ENCODE measurements around the gene THNSL1.
"Not testable (repeated sequence)": the region's sequence is repeated elsewhere in the genome, so short reads cannot be mapped to it uniquely, and the experiment has no call there.

Gene THNSL1

GRCh38 chr10:24995072-24995471, 21.3 kb upstream of the THNSL1 start:
- no peak for DNase-seq (ENCODE audit: low read depth)

DNA sequence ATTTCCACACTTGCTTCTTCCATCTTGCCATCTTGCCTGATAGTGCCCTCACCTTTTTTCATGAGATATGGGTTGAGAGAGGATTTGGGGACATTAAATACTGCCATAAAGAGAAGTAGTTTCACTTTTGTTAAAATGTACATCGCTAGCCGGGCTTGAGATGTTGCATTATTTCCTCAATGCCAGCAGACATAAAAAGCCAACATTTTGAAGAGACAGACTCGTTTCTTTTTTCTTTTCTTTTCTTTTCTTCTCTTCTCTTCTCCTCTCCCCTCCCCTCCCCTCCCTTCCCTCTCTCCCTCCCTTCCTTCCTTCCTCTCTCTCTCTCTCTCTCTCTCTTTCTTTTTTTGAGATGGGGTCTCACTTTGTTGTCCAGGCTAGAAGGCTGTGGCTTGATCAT, 18.4 kb upstream of the THNSL1 start:
- no peak for DNase-seq (ENCODE audit: low read depth)

- not testable (repeated sequence) for DNase-seq (ENCODE audit: low read depth)
These were observed 4.8 kb upstream of the THNSL1 start for GRCh38 chr10:25011591-25011990.

GRCh38 chr10:25014579-25014978, 1.8 kb upstream of the THNSL1 start:
- DNase-seq (ENCODE audit: low read depth) = no peak

- DNase-seq (ENCODE audit: low read depth) = peak; percentile 97
These were observed 510 bp upstream of the THNSL1 start, which contains the start of gene ENKUR for GRCh38 chr10:25015828-25016375. Gene ENKUR, minus strand, starts transcription at chr10:25016158. Its CDS starts 222 bp downstream, at chr10:25015936.

DNA sequence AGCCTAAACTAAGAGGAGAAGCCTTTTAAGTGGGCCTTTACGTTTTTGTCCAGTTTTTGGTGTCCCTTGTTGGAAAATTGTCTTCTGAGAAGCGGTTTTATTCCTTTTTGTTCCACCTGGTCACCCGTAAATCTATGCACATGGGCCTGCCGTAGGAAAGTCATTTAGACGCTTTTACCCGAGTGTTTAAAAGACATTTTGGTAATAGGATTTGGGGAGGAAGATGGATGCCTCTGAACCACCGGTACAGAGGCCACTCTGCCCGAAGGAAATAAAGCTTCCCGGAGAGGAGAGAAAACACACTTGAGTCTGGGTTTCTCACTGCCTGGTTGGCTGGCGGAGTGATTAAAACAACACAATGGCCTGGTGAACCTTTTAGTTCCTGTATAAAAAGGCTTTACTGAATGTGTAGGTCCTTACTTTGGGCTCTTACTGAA, 760 bp downstream of the THNSL1 start:
- peak; percentile 2 for DNase-seq (ENCODE audit: low read depth)

GRCh38 chr10:25017661-25018060, 1.2 kb downstream of the THNSL1 start:
- no peak for DNase-seq (ENCODE audit: low read depth)

DNA sequence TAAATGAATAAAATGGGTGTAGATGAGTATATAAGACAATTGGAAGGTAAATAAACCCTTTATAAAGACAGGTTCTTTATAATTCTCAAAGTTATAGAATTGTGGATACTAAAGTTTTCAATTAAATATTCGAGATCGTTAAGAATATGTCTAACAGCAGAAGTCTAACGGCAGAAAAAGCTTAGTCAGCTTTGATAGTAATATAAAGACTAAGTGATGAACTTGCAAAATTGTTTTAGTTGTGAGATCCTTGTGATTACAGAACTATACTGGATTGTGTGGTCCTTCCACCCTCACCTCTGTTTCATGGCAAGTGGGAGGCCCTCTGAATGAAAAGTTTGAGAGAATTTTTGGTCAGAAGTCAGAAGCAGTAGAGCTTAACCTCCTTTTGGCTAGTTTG, 2.3 kb downstream of the THNSL1 start:
- no peak for DNase-seq (ENCODE audit: low read depth)

GRCh38 chr10:25023278-25023677, 6.9 kb downstream of the THNSL1 start:
- no peak for DNase-seq (ENCODE audit: low read depth)

DNA sequence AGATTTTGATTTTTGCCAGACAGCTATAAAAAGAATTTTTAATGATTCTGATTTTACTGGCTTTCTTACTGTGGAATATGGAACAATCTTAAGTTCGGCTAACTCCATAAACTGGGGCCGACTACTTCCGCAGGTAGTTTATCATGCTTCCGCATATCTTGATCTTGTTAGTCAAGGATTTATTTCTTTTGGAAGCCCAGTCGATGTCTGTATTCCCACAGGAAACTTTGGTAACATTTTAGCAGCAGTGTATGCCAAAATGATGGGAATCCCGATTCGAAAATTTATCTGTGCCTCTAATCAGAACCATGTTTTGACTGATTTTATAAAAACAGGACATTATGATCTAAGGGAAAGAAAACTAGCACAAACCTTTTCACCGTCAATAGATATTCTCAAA, 8.1 kb downstream of the THNSL1 start:
- DNase-seq (ENCODE audit: low read depth) = no peak

- DNase-seq (ENCODE audit: low read depth) = no peak
These were observed 10.1 kb downstream of the THNSL1 start for GRCh38 chr10:25026463-25026862.

- no peak for DNase-seq (ENCODE audit: low read depth)
These were observed 12.3 kb downstream of the THNSL1 start for GRCh38 chr10:25028711-25029110.

- DNase-seq (ENCODE audit: low read depth) = no peak
These were observed 13.1 kb downstream of the THNSL1 start for GRCh38 chr10:25029519-25029918.

- DNase-seq (ENCODE audit: low read depth) = no peak
These were observed 20.0 kb downstream of the THNSL1 start for GRCh38 chr10:25036381-25036780.

DNA sequence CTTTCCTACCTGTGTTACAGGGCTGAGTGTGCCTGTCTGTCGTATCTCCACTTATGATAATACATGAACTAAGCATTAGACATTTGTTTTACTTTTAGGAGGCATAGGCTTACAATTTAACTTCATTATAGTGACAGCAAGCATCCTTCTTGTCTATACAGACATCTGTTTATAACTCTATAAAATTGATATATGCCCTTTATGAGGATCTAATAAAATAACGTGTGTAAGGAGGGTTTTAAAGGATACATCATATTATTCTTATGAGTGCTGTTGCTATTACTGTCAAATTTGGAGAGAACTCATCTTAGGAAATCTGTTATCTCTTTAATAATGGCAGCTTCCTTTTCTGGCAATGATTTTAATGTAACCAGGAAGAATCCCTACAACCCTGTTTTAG, 21.9 kb downstream of the THNSL1 start:
- DNase-seq (ENCODE audit: low read depth) = no peak

- DNase-seq (ENCODE audit: low read depth) = no peak
These were observed 23.1 kb downstream of the THNSL1 start for GRCh38 chr10:25039531-25039930.

- DNase-seq (ENCODE audit: low read depth) = no peak
These were observed 30.2 kb downstream of the THNSL1 start for GRCh38 chr10:25046641-25047040.

GRCh38 chr10:25047088-25047487, 30.7 kb downstream of the THNSL1 start:
- DNase-seq (ENCODE audit: low read depth) = no peak

DNA sequence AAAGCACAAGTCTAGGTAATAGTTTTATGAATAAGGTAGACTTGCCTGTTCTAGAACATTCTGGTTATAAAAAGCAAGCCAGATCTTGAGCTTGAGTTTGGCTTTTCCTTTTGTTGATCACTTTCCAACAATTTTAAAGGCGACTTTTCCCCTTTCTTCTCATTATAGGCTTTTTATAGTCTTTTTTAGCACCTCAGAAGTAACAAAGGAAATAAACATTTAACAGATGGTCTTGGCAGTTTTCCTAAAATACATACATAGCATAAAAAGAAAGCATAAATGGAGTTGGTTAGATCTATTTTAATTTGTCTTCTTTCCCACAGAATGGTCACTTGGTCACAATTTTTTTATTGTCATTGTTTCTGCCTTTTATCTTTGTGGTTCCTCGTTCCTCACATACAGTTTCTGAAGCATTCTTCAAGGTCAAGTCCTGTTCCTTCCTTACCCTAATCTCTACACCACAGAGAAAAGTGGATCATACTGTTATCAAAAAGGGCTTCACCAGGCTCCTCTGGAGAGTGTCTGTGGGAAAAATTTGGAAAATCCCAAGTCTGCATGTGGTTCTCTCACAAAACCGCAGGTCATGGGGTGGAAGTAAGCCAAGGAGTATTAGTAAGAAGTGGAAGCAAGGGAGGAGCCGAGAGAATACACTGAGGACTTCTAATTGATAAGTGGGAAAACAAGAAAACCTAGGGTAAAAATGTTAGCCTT, 31.3 kb downstream of the THNSL1 start:
- DNase-seq (ENCODE audit: low read depth) = no peak

- DNase-seq (ENCODE audit: low read depth) = no peak
These were observed 32.0 kb downstream of the THNSL1 start for GRCh38 chr10:25048450-25048849.

DNA sequence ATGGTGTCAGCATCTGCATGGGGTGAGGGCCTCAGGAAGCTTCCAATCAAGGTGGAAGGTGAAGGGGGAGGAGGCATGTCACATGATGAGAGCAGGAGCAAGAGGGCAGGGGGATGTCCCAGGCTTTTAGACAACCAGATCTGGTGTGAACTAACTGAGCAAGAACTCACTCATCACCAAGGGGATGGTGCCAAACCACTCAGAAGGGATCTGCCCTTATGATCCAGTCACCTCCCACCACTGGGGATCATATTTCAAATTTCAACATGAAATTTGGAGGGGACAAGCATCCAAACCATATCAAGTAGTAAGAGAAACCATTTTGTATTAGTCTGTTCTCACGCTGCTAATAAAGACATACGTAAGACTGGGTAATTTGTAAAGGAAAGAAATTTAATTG, 33.6 kb downstream of the THNSL1 start:
- DNase-seq (ENCODE audit: low read depth) = no peak

DNA sequence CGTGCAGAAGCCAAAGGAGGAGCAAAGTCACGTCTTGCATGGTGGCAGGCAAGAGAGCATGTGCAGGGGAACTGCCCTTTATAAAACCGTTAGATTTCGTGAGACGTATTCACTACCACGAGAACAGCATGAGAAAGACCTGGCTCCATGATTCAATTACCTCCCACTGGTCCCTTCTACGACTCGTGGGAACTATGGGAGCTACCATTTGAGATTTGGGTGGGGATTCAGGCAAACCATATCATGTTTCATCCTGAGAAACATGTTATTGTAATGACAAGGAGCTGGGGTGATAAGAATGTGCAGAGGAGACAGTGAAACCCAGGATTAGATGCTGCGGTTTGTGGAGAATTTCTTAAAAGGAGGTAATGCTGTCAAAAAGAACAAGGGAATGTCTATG, 34.0 kb downstream of the THNSL1 start:
- no peak for DNase-seq (ENCODE audit: low read depth)

DNA sequence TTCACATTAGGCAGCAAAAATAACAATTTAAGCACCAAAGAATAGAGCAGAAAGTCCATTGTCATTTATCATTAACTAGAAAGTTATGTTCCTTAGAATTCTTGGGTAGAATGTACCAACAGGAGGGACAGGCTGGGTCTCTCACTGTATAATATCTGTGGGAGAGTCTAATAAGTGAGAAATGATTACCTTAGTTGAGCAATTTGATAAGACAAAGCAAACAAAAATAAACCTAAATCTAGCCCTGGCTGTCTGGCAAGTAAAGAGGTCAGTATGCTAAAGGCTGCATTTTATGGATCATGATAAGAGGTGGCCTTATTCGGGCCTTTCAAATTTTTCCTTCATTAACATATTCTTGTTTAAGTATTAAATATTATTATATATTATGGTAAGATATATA, 35.6 kb downstream of the THNSL1 start:
- DNase-seq (ENCODE audit: low read depth) = no peak

GRCh38 chr10:25056726-25057125, 40.3 kb downstream of the THNSL1 start:
- DNase-seq (ENCODE audit: low read depth) = no peak
